ENCODE results near the gene SOS1.

GRCh38 chr2:39123436-39123999, 2.7 kb upstream of the SOS1 start:
- TF ChIP-seq, protein P1, sequence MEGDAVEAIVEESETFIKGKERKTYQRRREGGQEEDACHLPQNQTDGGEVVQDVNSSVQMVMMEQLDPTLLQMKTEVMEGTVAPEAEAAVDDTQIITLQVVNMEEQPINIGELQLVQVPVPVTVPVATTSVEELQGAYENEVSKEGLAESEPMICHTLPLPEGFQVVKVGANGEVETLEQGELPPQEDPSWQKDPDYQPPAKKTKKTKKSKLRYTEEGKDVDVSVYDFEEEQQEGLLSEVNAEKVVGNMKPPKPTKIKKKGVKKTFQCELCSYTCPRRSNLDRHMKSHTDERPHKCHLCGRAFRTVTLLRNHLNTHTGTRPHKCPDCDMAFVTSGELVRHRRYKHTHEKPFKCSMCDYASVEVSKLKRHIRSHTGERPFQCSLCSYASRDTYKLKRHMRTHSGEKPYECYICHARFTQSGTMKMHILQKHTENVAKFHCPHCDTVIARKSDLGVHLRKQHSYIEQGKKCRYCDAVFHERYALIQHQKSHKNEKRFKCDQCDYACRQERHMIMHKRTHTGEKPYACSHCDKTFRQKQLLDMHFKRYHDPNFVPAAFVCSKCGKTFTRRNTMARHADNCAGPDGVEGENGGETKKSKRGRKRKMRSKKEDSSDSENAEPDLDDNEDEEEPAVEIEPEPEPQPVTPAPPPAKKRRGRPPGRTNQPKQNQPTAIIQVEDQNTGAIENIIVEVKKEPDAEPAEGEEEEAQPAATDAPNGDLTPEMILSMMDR (IDR thresholded peaks at IDR 0.05): no peak
- TF ChIP-seq EZH2 (IDR thresholded peaks at IDR 0.05; ENCODE audit: borderline replicate concordance, insufficient read depth, low read depth, low read length, poor library complexity, severe bottlenecking): no peak

All from B cell (primary cell).